ENCODE data around the gene MAP7. TPM values are rescaled to one million over a fixed set of nuclear protein-coding genes. Genes with fewer than 3 reads are reported as not detected.

Gene MAP7
- total and polyA plus RNA-seq, 9 of the 15 experiments (the other 6 are each of a cell fraction or from before 2014, with no cell fraction given), result 0.76 to 7.7 (median 3.9) TPM

DNA sequence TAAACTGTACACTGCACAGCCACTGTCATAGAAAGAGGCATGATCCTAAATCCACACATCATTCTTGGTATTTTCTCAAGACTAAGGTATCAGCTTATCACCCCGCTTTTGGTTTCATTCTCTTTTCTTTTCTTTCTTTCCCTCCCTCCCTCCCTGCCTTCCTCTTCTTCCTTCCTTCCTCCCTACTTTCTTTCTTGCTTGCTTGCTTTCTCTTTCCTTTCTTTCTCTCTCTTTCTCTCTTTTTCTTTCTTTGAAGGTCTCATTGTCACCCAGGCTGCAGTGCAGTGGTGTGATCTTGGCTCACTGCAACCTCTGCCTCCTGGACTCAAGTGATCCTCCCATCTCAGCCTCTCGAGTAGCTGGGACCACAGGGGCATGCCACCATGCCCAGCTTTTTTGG lies 81.1 kb downstream of the MAP7 start:
- Histone ChIP-seq H3K9ac (ENCODE audit: insufficient read depth in 1 of 2, low read depth in 2 of 2, low read length in 2 of 2) (no peak overlapping the region), H3K27ac (ENCODE audit: extremely low read depth, low read depth, low read length) (no peak overlapping the region), H3K4me3 (no peak overlapping the region), H3K27me3 (ENCODE audit: control insufficient read depth in 2 of 2, insufficient read depth in 2 of 2, low read length in 2 of 2) (no peaks in the 10 kb centered on the region), H3K9me1 (ENCODE audit: control insufficient read depth, insufficient read depth, low read length) (no peaks in the 10 kb centered on the region), H3K79me2 (ENCODE audit: control insufficient read depth, insufficient read depth, low read length) (no peaks in the 10 kb centered on the region), H3K9me3 (replicated peaks; ENCODE audit: control insufficient read depth, insufficient read depth, low read depth, low read length) (no peaks in the 10 kb centered on the region), H4K20me1 (replicated peaks; ENCODE audit: control insufficient read depth, insufficient read depth, low read length) (no peaks in the 10 kb centered on the region), H3K4me2 (ENCODE audit: insufficient read depth, low read length) (no peak overlapping the region), H2AFZ (ENCODE audit: low read depth, low read length) (no peak overlapping the region), H3K36me3 (ENCODE audit: control insufficient read depth, insufficient read depth, low read length) (no peaks in the 10 kb centered on the region), H3K4me1 (replicated peaks in 1 of 2; ENCODE audit: control insufficient read depth in 2 of 2, insufficient read depth in 2 of 2, low read length in 2 of 2) (0 out of 5 replicates have a peak, but pooled peaks cover 0 to 3% of the 10 kb centered on the region in 2 experiments)
- DNase-seq (ENCODE audit: extremely low read depth in 1 of 4, low spot score in 3 of 4), result no peak
- BruUV-seq (replicated peaks), result no TSS peak
- TF ChIP-seq NR2C1 (IDR thresholded peaks at IDR 0.05) (no peak), NR2C1 (tag; IDR thresholded peaks at IDR 0.05) (no peak), OTX1 (CRISPR knock-in tag; IDR thresholded peaks at IDR 0.05) (0 out of 2 replicates have a peak, but pooled peaks have one; percentile 37)
- TF ChIP-seq, protein P1, sequence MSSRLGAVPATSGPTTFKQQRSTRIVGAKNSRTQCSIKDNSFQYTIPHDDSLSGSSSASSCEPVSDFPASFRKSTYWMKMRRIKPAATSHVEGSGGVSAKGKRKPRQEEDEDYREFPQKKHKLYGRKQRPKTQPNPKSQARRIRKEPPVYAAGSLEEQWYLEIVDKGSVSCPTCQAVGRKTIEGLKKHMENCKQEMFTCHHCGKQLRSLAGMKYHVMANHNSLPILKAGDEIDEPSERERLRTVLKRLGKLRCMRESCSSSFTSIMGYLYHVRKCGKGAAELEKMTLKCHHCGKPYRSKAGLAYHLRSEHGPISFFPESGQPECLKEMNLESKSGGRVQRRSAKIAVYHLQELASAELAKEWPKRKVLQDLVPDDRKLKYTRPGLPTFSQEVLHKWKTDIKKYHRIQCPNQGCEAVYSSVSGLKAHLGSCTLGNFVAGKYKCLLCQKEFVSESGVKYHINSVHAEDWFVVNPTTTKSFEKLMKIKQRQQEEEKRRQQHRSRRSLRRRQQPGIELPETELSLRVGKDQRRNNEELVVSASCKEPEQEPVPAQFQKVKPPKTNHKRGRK (tag; IDR thresholded peaks at IDR 0.05), result peak; percentile 85
- ChIA-PET POLR2A (interaction anchor here (0.6 to 0.8 kb wide), 3 partner anchors 12 to 76 kb away, joined by 3 to 5 read pairs (median 3); no protein-coding TSS in a partner anchor), CTCF (ENCODE audit: low intra/inter-chr PET ratio) (no interaction called here)
- intact Hi-C loops (cut with micrococcal nuclease) (no loop called here), in situ Hi-C loops (cut with MboI) (no loop called here)
- FAIRE-seq, result no peak
- WGBS (ENCODE audit: insufficient coverage, low coverage, missing lambda C conversion rate), result 17% methylated on average over 2 of the region's 2 CpGs
- ATAC-seq, result no peak

DNA sequence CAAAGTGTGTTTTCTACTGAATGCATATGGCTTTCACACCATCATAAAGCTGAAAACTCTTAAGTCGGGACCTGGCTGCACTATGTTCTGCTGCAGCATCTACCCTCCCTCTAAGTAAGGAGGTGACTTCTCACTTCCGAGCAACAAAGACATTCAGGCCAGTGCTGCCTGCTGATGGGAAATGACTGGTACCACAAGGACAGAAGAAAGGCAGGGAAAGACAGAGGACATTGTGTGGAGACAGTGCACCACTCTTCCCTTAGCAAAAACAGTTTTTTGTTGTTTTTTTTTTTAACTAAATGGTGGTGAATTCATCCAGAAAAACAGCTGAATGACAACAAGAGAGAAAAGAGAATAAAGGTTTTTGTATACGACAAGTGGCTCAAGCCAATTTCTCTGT lies 81.5 kb downstream of the MAP7 start:
- ChIA-PET CTCF (ENCODE audit: low intra/inter-chr PET ratio) (no interaction called here), POLR2A (interaction anchor here (0.7 kb wide), 2 partner anchors 57 to 395 kb away, joined by 3 read pairs; no protein-coding TSS in a partner anchor)
- Histone ChIP-seq H4K20me1 (replicated peaks; ENCODE audit: control insufficient read depth, insufficient read depth, low read length) (no peaks in the 10 kb centered on the region), H3K9me1 (ENCODE audit: control insufficient read depth, insufficient read depth, low read length) (no peaks in the 10 kb centered on the region), H3K4me1 (replicated peaks in 1 of 2; ENCODE audit: control insufficient read depth in 2 of 2, insufficient read depth in 2 of 2, low read length in 2 of 2) (0 out of 5 replicates have a peak, but pooled peaks cover 0 to 3% of the 10 kb centered on the region in 2 experiments), H3K9me3 (replicated peaks; ENCODE audit: control insufficient read depth, insufficient read depth, low read depth, low read length) (no peaks in the 10 kb centered on the region), H3K27me3 (ENCODE audit: control insufficient read depth in 2 of 2, insufficient read depth in 2 of 2, low read length in 2 of 2) (no peaks in the 10 kb centered on the region), H2AFZ (ENCODE audit: low read depth, low read length) (no peak overlapping the region), H3K4me2 (ENCODE audit: insufficient read depth, low read length) (no peak overlapping the region), H3K9ac (ENCODE audit: insufficient read depth in 1 of 2, low read depth in 2 of 2, low read length in 2 of 2) (no peak overlapping the region), H3K4me3 (no peak overlapping the region), H3K79me2 (ENCODE audit: control insufficient read depth, insufficient read depth, low read length) (no peaks in the 10 kb centered on the region), H3K27ac (ENCODE audit: extremely low read depth, low read depth, low read length) (no peak overlapping the region), H3K36me3 (ENCODE audit: control insufficient read depth, insufficient read depth, low read length) (no peaks in the 10 kb centered on the region)
- peak; percentile 41; the same call in 2 of the 3 replicates for ATAC-seq
- intact Hi-C loops (cut with micrococcal nuclease) (no loop called here), in situ Hi-C loops (cut with MboI) (no loop called here)
- no TSS peak for BruUV-seq (replicated peaks)
- DNase-seq (ENCODE audit: extremely low read depth in 1 of 4, low spot score in 3 of 4), result no peak
- no peak for FAIRE-seq
- WGBS (ENCODE audit: insufficient coverage, low coverage, missing lambda C conversion rate), result 11% methylated on average over 3 of the region's 3 CpGs
- no peak for TF ChIP-seq ZNF436 (CRISPR knock-in tag; IDR thresholded peaks at IDR 0.05)
